GM19035 (cell line): Measurements from ENCODE around the gene LIPC.

ENCODE experiments used
- ATAC-seq: cut with Tn5 transposase; IDR thresholded peaks from one replicate; pipeline ENCODE4 v1.9.1; 2021; ENCODE audit not compliant: unreplicated experiment

LIPC gene

DNA sequence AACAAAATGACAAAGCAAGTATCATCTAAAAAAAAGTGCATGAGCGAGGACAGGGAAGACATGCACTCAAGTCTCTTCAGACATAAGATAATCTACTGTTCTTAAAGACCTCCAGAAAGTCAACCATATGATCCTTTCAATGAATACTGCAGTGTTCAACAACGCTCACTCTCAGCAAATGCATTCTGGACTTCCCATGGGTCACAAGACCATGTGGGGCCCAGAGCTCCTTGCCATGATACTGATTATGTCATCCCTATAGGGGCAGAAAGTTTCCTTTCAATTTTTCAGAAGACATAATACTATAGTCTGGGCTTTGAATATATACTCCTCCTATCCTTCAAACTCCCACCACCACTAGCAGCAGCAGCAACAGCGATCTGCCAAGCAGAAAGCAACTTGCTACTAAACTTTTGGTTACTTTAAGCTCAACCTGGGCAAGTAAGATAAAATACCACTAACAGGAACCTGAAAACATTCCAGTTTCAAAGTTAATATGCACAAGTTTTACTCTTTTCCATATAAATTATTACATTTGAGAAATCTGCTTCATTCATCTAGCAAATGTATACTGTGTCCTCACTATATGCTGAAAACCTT, 174.2 kb downstream of the LIPC start:
- no peak for ATAC-seq

- ATAC-seq: no peak
Observed at GRCh38 chr15:58606577-58607080, 174.8 kb downstream of the LIPC start.

DNA sequence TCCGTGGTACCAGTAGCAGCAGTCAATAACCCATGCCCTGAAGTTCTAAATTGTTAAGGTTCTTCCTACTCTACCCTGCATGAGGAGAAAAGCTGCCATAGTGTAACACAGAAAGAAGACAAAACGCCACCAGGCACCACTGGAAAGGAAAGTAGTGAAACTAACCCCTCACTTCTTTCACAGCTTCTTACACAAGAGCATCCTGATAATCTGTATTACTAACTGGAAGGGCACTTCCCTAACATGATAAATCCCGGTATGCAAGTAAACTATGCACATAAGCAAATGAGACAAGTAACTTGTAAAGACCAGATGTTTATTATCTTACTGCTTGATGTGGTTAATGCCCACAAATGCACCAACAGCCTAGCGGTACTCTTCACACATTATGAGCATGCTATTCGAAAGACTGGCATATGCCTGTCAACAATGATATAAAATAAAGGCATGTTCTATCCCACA, 176.4 kb downstream of the LIPC start:
- no peak for ATAC-seq

DNA sequence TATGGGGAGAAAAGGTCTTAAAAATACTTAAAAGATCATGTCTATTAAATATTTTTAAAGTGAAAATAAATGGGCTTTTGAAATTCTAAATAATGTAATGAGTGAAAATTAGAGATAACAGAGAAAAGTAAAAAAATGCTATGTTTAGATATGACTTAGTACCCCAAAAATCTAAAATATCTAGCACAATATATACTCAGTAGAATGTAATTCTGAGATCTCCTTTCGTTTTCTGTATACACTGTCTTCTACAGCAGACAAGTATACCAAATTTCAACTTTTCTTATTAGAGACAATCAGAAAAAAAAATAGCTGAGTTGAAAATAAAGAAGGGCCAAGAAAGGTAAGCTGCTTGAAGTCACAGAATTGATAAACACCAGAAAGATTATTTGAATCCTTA, 176.9 kb downstream of the LIPC start:
- no peak for ATAC-seq

DNA sequence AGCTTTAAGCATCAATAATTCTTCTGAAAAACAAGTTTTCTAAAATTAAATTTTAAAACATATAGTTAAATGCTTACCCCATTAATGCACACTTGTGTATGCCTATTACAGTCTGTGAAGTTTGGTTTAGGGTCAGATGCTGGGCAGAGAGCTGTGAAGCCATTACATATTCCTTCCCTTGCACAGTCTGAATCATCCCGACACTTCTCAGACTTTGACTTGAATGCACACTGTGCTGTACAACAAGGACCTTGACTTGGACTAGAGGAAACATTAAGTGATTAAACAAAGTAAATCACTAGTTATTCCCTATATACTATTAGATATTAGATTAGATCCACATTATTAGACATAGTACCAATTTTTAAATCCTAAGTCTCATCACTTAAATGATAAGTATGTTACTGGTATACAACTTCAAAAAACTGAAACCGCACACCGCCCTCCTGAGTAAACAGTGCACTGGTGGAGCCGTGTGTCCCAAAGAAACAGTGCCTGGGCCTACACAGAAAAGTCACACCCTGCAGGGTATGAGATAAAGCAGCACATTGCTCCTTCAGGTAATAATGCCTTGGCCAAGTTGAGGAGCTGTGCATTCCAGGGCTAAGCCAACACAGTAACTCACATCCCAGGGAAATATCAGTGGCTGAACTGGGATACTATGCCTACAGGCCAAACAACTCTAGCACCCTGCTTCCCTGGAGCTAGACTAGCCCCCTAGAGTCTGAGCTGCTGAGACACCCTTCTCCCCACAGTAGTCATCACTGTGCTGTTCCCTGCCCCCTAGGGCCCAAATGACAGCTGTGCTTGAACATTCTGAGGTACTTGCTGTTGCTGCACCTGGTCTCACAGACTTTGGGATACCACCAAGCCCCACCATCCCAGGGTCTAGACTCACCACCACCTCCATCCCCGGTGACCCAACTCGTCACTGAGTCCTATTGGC, 180.2 kb downstream of the LIPC start:
- no peak for ATAC-seq

DNA sequence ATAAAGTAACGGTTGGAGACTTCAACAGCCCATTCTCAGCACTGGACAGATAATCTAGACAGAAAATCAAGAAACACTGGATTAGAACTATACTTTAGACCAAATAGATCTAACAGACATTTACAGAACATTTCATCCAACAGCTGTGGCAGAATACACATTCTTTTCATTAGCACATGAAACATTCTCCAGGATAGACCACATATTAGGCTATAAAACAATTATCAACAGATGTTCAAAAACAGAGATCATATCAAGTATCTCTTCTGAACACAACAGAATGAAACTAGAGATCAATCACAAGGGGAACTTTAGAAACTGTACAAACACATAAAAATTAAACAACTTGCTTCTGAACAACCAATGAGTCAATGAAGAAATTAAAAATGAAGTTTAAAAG, 184.4 kb downstream of the LIPC start:
- no peak for ATAC-seq
